Measurements from ENCODE around the gene P2RY8.
"Not testable (repeated sequence)": the region's sequence is repeated elsewhere in the genome, so short reads cannot be mapped to it uniquely, and the experiment has no call there.

P2RY8 gene

DNA sequence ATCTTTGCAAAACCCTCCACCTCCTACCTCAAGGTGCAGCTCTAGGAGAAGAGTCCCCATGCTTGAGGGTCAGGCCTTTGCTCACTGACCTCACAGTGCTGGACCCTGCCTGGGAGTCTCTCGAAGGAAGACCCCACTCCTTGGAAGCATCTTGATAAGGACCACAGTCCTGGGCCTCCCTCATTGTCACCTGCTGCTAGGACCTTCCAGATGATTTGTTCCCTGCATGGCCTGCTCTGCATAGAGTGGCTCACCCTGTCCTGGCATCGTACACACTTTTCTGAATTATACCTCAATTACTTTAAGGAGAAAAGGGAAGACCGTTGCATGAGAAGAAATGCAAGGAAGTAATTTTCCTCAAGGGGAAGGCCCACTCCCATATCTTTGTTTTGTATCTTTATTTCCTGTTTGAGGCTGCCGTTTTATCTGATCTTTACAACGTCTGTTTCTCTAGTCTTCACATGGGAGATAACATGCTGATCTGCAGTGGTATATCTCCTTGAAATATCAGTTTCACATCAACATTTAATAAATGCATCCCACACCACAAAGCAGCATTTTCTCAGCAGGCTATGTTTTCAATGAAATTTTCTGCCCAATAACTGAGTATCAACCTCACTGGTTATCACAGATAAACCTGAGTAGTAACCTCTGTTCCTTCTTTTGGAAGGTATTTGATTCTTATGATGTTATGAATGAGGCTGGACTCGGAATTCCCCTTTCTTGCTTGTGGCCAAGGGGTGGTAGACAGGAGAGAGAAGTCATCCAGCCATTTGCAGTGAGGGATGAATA is 39.4 kb upstream of the P2RY8 start:
- H3K4me3 ChIP-seq (ENCODE audit: low read length) = no peak overlapping the region
- no peak for DNase-seq (ENCODE audit: low read depth)
- TF ChIP-seq CTCF (conservative IDR thresholded peaks at IDR 0.05; ENCODE audit: low read depth, low read length) = no peak

- H3K4me3 ChIP-seq (ENCODE audit: low read length); DNase-seq (ENCODE audit: low read depth): not testable (repeated sequence)
Measured at GRCh38 chrX:1574181-1574580, 37.2 kb upstream of the P2RY8 start.

DNA sequence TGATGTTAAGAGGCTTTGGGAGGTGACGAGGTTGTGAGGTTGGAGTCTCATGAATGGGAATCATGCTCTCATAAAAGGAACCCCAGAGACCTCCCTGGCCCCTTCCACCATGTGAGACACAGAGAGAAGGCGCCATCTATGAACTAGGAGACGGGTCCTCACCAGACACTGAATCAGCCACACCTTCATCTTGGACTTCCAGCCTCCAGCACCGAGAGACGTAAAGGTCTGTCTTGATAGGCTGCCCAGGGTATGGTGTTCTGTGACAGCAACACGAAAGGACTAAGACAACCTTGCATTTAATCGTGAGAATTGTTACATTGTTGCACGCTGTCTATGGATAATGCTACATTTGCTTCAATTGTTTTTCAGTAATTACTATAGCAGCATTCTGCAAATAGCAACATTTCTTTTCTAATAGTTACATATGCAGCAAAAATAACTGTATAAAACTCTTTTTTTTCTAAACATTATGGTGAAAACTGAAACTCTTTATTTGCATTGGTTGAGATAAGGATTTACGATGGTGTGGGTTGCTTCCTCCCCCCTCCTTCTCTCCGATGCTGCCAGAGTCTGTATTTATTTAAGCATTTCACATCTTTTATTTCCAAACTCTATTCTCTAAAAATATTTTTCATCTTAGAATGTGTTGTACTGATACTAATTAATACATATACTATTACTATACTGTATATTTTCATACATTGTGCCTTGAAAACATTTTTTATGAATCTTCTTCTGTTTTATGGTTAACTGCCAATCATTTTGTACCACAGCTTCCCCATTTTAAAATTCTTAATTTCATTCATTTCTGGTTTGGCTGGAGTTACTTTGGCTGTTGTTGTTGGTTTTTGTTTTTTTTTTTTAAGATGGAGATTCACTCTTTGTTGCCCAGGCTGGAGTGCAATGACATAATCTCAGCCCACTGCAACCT is 28.0 kb upstream of the P2RY8 start:
- H3K4me3 ChIP-seq (ENCODE audit: low read length) = no peak overlapping the region
- no peak for DNase-seq (ENCODE audit: low read depth)
- no peak for TF ChIP-seq CTCF (conservative IDR thresholded peaks at IDR 0.05; ENCODE audit: low read depth, low read length)

DNA sequence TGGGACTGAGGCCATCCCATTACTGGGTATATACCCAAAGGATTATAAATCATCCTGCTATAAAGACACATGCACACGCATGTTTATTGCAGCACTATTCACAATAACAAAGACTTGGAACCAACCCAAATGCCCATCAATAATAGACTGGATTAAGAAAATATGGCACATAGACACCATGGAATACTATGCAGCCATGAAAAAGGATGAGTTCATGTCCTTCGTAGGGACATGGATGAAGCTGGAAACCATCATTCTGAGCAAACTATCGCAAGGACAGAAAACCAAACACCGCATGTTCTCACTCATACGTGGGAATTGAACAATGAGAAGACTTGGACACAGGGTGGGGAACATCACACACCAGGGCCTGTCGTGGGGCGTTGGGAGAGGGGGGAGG is 27.1 kb upstream of the P2RY8 start:
- DNase-seq (ENCODE audit: low read depth); H3K4me3 ChIP-seq (ENCODE audit: low read length): not testable (repeated sequence)

DNA sequence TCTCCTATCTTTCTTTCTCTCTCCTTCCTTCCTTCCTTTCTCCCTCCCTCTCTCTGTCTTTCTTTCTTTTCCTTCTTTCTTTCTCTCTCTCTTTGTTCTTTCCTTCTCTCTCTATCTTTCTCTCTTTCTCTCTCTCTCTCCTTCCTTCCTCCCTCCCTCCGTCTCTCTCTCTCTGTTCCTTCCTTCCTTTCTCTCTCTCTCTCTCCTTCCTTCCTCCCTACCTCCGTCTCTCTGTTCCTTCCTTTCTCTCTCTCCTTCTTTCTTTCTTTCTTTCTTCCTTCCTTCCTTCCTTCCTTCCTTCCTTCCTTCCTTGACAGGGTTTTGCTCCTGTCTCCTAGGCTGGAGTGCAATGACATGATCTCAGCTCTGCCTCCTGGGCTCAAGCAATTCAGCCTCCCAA is 24.2 kb upstream of the P2RY8 start:
- no peak for TF ChIP-seq CTCF (conservative IDR thresholded peaks at IDR 0.05; ENCODE audit: low read depth, low read length)
- DNase-seq (ENCODE audit: low read depth) = no peak
- H3K4me3 ChIP-seq (ENCODE audit: low read length) = no peak overlapping the region

GRCh38 chrX:1558761-1559468 is 21.9 kb upstream of the P2RY8 start:
- no peak overlapping the region for H3K4me3 ChIP-seq (ENCODE audit: low read length)
- DNase-seq (ENCODE audit: low read depth) = no peak
- no peak for TF ChIP-seq CTCF (conservative IDR thresholded peaks at IDR 0.05; ENCODE audit: low read depth, low read length)

- H3K4me3 ChIP-seq (ENCODE audit: low read length); DNase-seq (ENCODE audit: low read depth): not testable (repeated sequence)
Measured at GRCh38 chrX:1557442-1557841, 20.5 kb upstream of the P2RY8 start.

DNA sequence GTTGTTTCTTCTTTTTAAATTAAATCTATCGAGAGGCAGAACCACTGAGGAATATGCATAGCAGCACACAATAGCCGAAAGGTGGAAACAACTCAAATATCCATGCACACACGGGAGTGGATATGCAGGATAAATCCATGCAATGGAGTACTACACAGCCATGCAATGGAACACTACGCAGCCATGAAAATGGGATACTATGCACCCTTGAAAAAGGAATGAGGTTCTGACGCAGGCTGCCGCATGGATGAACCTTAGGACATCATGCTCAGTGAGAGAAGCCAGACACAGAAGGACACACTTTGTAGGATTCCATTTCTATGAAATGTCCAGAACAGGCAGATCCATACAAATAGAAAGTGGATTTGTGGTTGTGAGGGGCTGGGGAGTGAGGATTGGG is 18.4 kb upstream of the P2RY8 start:
- H3K4me3 ChIP-seq (ENCODE audit: low read length) = no peak overlapping the region
- no peak for TF ChIP-seq CTCF (conservative IDR thresholded peaks at IDR 0.05; ENCODE audit: low read depth, low read length)
- no peak for DNase-seq (ENCODE audit: low read depth)

All from retinal pigment epithelial cell (primary cell).